ENCODE results near the gene CDKL4. TPM values are rescaled to one million over a fixed set of nuclear protein-coding genes. Genes with fewer than 3 reads are reported as not detected.
"Not testable (repeated sequence)": the region's sequence is repeated elsewhere in the genome, so short reads cannot be mapped to it uniquely, and the experiment has no call there.

The CDKL4 gene
- polyA plus RNA-seq, 3 donors: 0.38 to 1.0 (median 0.56) TPM

DNA sequence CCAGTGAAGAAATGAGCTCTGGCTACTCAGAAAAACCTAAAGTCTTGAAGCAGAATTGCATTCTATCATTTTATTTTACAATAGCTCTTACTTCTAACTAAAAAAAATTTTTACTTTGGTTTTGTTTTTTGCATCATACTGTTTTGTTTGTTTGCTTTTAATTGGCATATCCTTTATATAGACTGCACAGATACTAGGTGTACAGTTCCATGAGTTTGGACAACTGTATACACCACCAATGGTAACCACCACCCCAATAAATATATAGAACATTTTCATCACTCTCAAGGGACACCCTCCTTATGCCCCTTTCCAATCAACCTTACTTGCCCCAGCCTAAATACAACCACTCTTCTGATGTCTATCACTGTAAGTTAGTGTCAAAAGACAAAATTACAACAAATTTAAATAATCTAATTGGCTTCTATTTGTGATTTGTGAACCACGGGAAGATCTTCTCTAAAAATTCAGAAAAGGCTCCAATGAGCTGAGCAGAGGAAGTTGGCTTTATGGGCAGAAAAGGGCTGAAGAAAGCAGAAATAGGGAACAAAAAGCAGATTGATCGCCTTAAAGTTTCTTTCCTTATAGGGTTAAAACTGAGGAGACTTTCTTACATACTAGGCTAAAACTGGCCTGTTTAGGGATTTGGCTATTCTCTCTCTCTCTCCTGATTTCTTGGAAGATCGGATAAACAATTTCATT is 100.7 kb downstream of the CDKL4 start:
- no peak for DNase-seq

GRCh38 chr2:39141334-39142271 is 102.2 kb downstream of the CDKL4 start:
- no peak for DNase-seq

DNA sequence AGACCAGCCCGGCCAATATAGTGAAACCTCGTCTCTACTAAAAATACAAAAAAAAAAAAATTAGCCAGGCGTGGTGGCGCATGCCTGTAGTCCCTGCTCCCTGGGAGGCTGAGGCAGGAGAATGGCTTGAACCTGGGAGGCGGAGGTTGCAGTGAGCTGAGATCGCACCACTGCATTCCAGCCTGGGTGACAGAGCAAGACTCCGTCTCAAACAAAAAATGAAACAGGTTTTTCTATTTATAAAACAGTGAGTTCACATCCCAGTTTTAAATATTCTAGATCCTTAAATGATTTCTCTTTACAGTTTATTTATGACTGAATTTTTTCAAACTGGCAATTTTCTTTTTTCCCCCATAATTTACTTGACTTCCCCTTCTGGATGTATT is 102.8 kb downstream of the CDKL4 start:
- not testable (repeated sequence) for DNase-seq

DNA sequence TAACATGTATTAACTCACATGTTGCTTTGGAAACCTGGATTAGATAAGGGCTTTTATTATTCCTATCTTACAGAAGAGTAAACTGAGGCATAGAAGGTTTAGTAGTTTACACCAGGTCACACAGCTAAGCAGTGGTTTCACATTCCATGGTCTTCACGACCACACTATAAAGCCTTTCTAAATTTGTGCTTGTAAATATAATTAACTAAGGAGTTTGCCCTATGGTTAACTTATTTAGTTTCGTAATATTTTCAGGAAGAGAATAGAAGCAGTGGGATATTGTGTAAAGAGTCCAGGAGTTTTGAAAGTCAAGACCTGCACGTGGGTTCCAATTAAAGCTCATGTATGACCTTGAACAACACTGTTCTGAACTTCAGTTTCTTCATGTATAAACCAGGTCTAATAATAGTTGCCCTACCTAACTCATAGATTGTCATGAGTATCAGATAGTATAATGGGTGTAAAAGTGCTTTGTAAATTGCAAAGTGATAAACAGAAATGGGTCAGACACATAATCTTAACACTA is 103.4 kb downstream of the CDKL4 start:
- DNase-seq: no peak

- no peak for DNase-seq
Measured at GRCh38 chr2:39139511-39140237, 104.1 kb downstream of the CDKL4 start.

- DNase-seq: no peak
Measured at GRCh38 chr2:39138837-39139211, 104.9 kb downstream of the CDKL4 start.

DNA sequence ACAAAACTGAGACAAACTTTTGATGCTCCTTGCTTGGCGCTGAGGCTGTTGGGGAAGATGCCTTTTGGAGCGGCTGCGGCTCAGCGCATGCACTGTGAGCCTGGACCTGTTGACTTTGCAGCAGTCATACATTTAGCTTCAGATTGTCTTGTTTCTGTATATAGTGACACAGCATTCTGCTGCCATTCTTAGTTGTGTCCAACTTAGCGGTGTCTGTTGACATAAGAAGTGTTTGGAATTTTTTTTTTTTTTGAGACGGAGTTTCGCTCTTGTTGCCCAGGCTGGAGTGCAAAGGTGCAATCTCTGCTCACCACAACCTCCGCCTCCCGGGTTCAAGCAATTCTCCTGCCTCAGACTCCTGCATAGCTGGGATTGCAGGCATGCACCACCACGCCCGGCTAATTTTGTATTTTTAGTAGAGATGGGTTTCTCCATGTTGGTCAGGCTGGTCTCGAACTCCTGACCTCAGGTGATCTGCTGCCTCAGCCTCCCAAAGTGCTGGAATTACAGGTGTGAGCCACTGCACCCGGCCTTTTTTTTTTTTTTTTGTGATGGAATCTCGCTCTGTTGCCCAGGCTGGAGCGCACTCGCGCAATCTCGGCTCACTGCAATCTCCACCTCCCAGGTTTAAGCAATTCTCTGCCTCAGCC is 105.5 kb downstream of the CDKL4 start:
- DNase-seq: not testable (repeated sequence)

- DNase-seq: no peak
Measured at GRCh38 chr2:39136799-39137198, 107.0 kb downstream of the CDKL4 start.

DNA sequence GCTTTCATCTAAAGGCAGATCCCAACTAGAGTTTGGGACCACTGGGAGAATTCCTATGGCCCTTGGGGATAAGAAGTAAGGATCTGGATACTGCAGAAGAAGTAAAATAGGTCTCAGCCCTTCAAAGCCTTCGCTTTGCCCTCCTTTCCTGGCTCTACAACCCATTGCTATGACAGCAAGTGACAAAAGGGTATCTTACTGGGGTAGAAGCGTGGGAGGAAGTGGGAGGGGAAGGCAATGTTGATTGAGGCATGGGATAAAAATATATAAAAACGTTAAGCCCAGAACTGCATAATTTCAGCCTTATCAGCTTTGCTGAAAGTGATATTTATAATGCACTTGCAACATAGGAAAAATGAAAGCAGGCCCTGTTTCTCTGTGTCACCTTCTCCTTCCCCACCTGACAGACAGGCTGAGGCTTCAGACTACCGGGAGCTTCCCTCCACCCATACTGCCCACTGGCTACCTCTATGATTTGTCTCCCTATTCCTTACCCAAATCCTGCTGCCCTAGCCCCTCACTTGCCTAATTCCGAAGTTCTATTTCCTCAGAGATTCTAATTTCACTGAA is 108.0 kb downstream of the CDKL4 start:
- no peak for DNase-seq

- no peak for DNase-seq
Measured at GRCh38 chr2:39133215-39133851, 110.4 kb downstream of the CDKL4 start.

GRCh38 chr2:39128919-39129391 is 114.8 kb downstream of the CDKL4 start:
- DNase-seq: no peak

DNA sequence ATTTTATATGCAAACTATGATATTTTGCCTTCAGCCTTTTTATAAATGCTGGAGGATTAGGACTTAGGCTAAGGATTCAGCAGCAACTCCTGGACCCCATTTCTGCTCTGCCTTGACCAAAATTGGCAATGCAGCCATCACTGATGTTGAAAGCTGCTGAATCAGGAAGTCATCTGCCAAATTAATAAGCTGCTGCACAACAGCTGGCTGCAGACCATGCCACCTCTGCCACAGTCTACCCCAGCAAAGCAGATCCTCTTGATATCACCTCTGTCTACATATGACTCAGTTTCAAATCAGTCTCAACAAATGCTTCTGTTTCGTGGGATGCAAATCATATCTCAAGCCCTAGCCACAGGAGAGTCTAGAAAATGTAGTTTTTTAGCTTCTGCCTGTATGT is 115.8 kb downstream of the CDKL4 start:
- DNase-seq: no peak

Other genes starting within 250 kb of the CDKL4 start
- gene SOS1, start 122.9 kb downstream of the CDKL4 start, polyA plus RNA-seq (ENCODE audit: insufficient read length in 3 of 3): 10 to 100 TPM; 49.4 to 60.1 (median 52.2) TPM
- 10 to 100 TPM; 59.7 to 80.7 (median 72.1) TPM for gene MAP4K3, start 193.3 kb upstream of the CDKL4 start, polyA plus RNA-seq (ENCODE audit: insufficient read length in 3 of 3)

Data from renal pelvis (tissue), 4 donors.